ENCODE results near the gene DYNC1I1. TPM values are rescaled to one million over a fixed set of nuclear protein-coding genes. Genes with fewer than 3 reads are reported as not detected.

DYNC1I1 gene
- polyA plus RNA-seq, 1 of the 3 experiments (the other 2 are of a cell fraction) = 0.05 TPM

DNA sequence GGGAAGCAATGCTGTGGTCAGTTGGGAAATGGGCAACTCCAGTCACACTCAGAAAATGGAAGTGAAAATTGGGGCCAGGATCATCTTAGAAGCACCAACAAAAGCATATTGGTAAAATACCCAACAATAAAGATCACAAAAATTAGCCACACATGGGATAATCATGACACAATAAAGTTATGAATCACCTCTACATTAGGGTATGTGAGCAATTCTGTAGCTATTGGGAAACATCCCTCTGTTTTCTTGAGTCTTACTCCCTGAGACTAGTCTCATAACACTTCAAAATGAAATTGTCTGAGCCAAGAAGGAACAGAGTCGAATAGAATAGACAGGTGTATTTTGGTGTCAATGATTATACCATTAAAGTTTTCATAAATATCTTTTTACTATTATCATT is 178.3 kb downstream of the DYNC1I1 start:
- Histone ChIP-seq H3K79me2 (ENCODE audit: insufficient read depth) (no peaks in the 10 kb centered on the region), H4K20me1 (ENCODE audit: insufficient read depth) (no peaks in the 10 kb centered on the region), H3K9me3 (no peaks in the 10 kb centered on the region), H3K36me3 (replicated peaks in 1 of 2; ENCODE audit: control insufficient read depth in 1 of 2, insufficient read depth in 2 of 2, low read length in 1 of 2) (no peaks in the 10 kb centered on the region), H3K4me2 (no peak overlapping the region), H3K27me3 (ENCODE audit: insufficient read depth) (no peaks in the 10 kb centered on the region), H3K9me2 (no peaks in the 10 kb centered on the region), H3K4me1 (ENCODE audit: control insufficient read depth in 1 of 2, insufficient read depth in 2 of 2, low read depth in 1 of 2, low read length in 1 of 2) (no peaks in the 10 kb centered on the region), H3F3A (replicated peaks; ENCODE audit: insufficient read depth) (no peaks in the 10 kb centered on the region), H3K4me3 (ENCODE audit: low read depth in 2 of 2, low read length in 1 of 2) (no peak overlapping the region), H3K27ac (ENCODE audit: low read depth in 2 of 2, low read length in 1 of 2) (no peak overlapping the region), H2AFZ (ENCODE audit: low read depth) (no peak overlapping the region), H3K9ac (no peak overlapping the region)
- CTCF ChIA-PET = interaction anchor here (1.0 to 1.3 kb wide), 2 partner anchors 1077 to 1114 kb away, joined by 3 read pairs; no protein-coding TSS in a partner anchor
- POLR2A ChIA-PET = no interaction called here
- no peak for DNase-seq
- 18% methylated on average over 1 of the region's 1 CpG for WGBS (ENCODE audit: low lambda C conversion rate)
- TF ChIP-seq JUND (IDR thresholded peaks at IDR 0.05) = no peak

DNA sequence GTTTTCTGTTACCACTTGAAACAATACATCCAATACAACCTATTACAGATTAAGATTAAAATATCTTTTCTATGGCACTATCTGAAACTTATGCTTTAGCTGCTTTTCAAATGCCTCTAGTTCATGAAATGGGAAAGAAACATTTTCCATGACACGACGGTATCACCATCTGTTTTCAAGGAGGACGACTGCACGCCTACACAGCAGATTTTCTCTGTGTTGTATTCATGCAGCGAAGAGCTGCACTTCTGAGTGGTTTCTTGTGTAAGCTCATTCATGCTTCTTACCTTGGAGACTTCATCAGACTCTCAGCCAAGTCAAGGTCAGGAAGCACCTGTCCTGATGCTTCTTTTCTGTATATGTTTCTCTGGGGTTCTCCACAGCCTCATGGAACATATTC is 179.2 kb downstream of the DYNC1I1 start:
- no peaks in the 10 kb centered on the region for H3K27me3 ChIP-seq (ENCODE audit: insufficient read depth)
- H3K27ac ChIP-seq (ENCODE audit: low read depth in 2 of 2, low read length in 1 of 2) = no peak overlapping the region
- no peaks in the 10 kb centered on the region for H3K4me1 ChIP-seq (ENCODE audit: control insufficient read depth in 1 of 2, insufficient read depth in 2 of 2, low read depth in 1 of 2, low read length in 1 of 2)
- no peaks in the 10 kb centered on the region for H4K20me1 ChIP-seq (ENCODE audit: insufficient read depth)
- no peaks in the 10 kb centered on the region for H3F3A ChIP-seq (replicated peaks; ENCODE audit: insufficient read depth)
- WGBS (ENCODE audit: low lambda C conversion rate) = 61% methylated on average over 5 of the region's 5 CpGs
- H2AFZ ChIP-seq (ENCODE audit: low read depth) = no peak overlapping the region
- H3K9me3 ChIP-seq = no peaks in the 10 kb centered on the region
- H3K4me3 ChIP-seq (ENCODE audit: low read depth in 2 of 2, low read length in 1 of 2) = no peak overlapping the region
- CTCF ChIA-PET = interaction anchor here (1.0 to 1.3 kb wide), 3 partner anchors 35 to 1113 kb away, joined by 3 to 4 read pairs (median 3); no protein-coding TSS in a partner anchor
- no peak overlapping the region for H3K9ac ChIP-seq
- H3K9me2 ChIP-seq = no peaks in the 10 kb centered on the region
- H3K79me2 ChIP-seq (ENCODE audit: insufficient read depth) = no peaks in the 10 kb centered on the region
- no peaks in the 10 kb centered on the region for H3K36me3 ChIP-seq (replicated peaks in 1 of 2; ENCODE audit: control insufficient read depth in 1 of 2, insufficient read depth in 2 of 2, low read length in 1 of 2)
- no peak overlapping the region for H3K4me2 ChIP-seq
- TF ChIP-seq POLR2AphosphoS5 (IDR thresholded peaks at IDR 0.05; ENCODE audit: low read depth, low read length) = no peak
- TF ChIP-seq GATA2 (CRISPR knock-in tag; IDR thresholded peaks at IDR 0.05) = no peak
- TF ChIP-seq MEF2A (IDR thresholded peaks at IDR 0.05; ENCODE audit: borderline replicate concordance, low read depth) = no peak
- TF ChIP-seq, protein P1, sequence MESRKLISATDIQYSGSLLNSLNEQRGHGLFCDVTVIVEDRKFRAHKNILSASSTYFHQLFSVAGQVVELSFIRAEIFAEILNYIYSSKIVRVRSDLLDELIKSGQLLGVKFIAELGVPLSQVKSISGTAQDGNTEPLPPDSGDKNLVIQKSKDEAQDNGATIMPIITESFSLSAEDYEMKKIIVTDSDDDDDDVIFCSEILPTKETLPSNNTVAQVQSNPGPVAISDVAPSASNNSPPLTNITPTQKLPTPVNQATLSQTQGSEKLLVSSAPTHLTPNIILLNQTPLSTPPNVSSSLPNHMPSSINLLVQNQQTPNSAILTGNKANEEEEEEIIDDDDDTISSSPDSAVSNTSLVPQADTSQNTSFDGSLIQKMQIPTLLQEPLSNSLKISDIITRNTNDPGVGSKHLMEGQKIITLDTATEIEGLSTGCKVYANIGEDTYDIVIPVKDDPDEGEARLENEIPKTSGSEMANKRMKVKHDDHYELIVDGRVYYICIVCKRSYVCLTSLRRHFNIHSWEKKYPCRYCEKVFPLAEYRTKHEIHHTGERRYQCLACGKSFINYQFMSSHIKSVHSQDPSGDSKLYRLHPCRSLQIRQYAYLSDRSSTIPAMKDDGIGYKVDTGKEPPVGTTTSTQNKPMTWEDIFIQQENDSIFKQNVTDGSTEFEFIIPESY (IDR thresholded peaks at IDR 0.05; ENCODE audit: borderline replicate concordance, low read depth) = no peak
- TF ChIP-seq RXRA (IDR thresholded peaks at IDR 0.05; ENCODE audit: borderline replicate concordance, low read depth) = no peak
- TF ChIP-seq GABPA (IDR thresholded peaks at IDR 0.05; ENCODE audit: low read depth) = no peak
- TF ChIP-seq SIN3A (IDR thresholded peaks at IDR 0.05; ENCODE audit: borderline replicate concordance, low read depth, low read length) = no peak
- no peak for TF ChIP-seq RAD21 (IDR thresholded peaks at IDR 0.05; ENCODE audit: low read length)
- TF ChIP-seq, protein P2, sequence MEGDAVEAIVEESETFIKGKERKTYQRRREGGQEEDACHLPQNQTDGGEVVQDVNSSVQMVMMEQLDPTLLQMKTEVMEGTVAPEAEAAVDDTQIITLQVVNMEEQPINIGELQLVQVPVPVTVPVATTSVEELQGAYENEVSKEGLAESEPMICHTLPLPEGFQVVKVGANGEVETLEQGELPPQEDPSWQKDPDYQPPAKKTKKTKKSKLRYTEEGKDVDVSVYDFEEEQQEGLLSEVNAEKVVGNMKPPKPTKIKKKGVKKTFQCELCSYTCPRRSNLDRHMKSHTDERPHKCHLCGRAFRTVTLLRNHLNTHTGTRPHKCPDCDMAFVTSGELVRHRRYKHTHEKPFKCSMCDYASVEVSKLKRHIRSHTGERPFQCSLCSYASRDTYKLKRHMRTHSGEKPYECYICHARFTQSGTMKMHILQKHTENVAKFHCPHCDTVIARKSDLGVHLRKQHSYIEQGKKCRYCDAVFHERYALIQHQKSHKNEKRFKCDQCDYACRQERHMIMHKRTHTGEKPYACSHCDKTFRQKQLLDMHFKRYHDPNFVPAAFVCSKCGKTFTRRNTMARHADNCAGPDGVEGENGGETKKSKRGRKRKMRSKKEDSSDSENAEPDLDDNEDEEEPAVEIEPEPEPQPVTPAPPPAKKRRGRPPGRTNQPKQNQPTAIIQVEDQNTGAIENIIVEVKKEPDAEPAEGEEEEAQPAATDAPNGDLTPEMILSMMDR (IDR thresholded peaks at IDR 0.05) = no peak
- TF ChIP-seq MXI1 (IDR thresholded peaks at IDR 0.05; ENCODE audit: low read depth, low read length) = no peak
- no peak for TF ChIP-seq NRF1 (IDR thresholded peaks at IDR 0.05; ENCODE audit: low read depth, low read length)
- POLR2A ChIA-PET = no interaction called here
- DNase-seq = no peak
